Neutrophil (primary cell): ENCODE results near the gene VPS33B.

Source experiments
- H3K27ac ChIP-seq: fragments of 200-600 bp; sonication (generic); 2 replicates; pipeline ENCODE4 v1.5.1; 2016; ENCODE audit warnings: mild to moderate bottlenecking, moderate library complexity
- H3K27me3 ChIP-seq: fragments of 200-600 bp; sonication (generic); 2 replicates; pipeline ENCODE4 v1.6.0; 2016; ENCODE audit warnings: mild to moderate bottlenecking
- H3K36me3 ChIP-seq: fragments of 200-600 bp; sonication (generic); 2 replicates; pipeline ENCODE4 v1.5.1; 2017
- H3K4me1 ChIP-seq, 2 experiments: fragments of 200-600 bp in 1 of 2; sonication (generic) in 1 of 2; 1 replicate in 1 of 2; 2 replicates in 1 of 2; pipeline versions ENCODE4 v1.5.1 to v1.6.1; 2013 to 2016; ENCODE audit warnings: low read depth in 1 of 2, low read length in 1 of 2, mild to moderate bottlenecking in 1 of 2, moderate library complexity in 1 of 2; ENCODE audit not compliant: control insufficient read depth in 1 of 2, insufficient read depth in 1 of 2
- H3K4me3 ChIP-seq, 2 experiments: fragments of 200-600 bp in 1 of 2; sonication (generic) in 1 of 2; 1 replicate in 1 of 2; 2 replicates in 1 of 2; pipeline ENCODE4 v1.5.1; 2013 to 2016; ENCODE audit warnings: low read depth in 1 of 2, low read length in 1 of 2, mild to moderate bottlenecking in 1 of 2, moderate library complexity in 1 of 2
- H3K9me3 ChIP-seq: fragments of 200-600 bp; sonication (generic); 2 replicates; pipeline ENCODE4 v1.5.1; 2016
- CTCF ChIP-seq: fragments of 200-600 bp; sonication (generic); IDR thresholded peaks from 2 replicates; pipeline ENCODE4 v1.5.1; 2016; ENCODE audit warnings: antibody characterized with exemption

The VPS33B gene

GRCh38 chr15:91031796-91032195, 9.4 kb upstream of the VPS33B start:
- Histone ChIP-seq H3K4me3 (no peak overlapping the region), H3K4me1 (peaks cover 0 to 5% of the 10 kb centered on the region in 2 experiments), H3K27me3 (no peaks in the 10 kb centered on the region), H3K27ac (no peak overlapping the region), H3K9me3 (no peaks in the 10 kb centered on the region), H3K36me3 (no peaks in the 10 kb centered on the region)
- no peak for TF ChIP-seq CTCF

- H3K27me3 ChIP-seq = no peaks in the 10 kb centered on the region
- no peaks in the 10 kb centered on the region for H3K9me3 ChIP-seq
- H3K27ac ChIP-seq = no peak overlapping the region
- no peak overlapping the region for H3K4me3 ChIP-seq
- H3K4me1 ChIP-seq = peaks cover 0 to 3% of the 10 kb centered on the region in 2 experiments
- H3K36me3 ChIP-seq = no peaks in the 10 kb centered on the region
- TF ChIP-seq CTCF = no peak
Measured at GRCh38 chr15:91027677-91028076, 5.3 kb upstream of the VPS33B start.

GRCh38 chr15:91023720-91024119, 1.3 kb upstream of the VPS33B start:
- no peak overlapping the region for H3K4me3 ChIP-seq

GRCh38 chr15:91022832-91023129, 387 bp upstream of the VPS33B start:
- Histone ChIP-seq H3K9me3 (no peaks in the 10 kb centered on the region), H3K27me3 (no peaks in the 10 kb centered on the region), H3K4me1 (peaks cover 16 to 17% of the 10 kb centered on the region in 2 experiments), H3K4me3 (peak overlapping the region; percentile 84 to 98), H3K36me3 (no peaks in the 10 kb centered on the region), H3K27ac (peak overlapping the region; percentile 71)
- TF ChIP-seq CTCF = no peak

More at GRCh38 chr15:91023720-91024119, 1.3 kb upstream of the VPS33B start:
- TF ChIP-seq CTCF = no peak
- H3K4me1 ChIP-seq = peaks cover 16 to 17% of the 10 kb centered on the region in 2 experiments
- H3K36me3 ChIP-seq = no peaks in the 10 kb centered on the region
- H3K9me3 ChIP-seq = no peaks in the 10 kb centered on the region
- no peaks in the 10 kb centered on the region for H3K27me3 ChIP-seq
- no peak overlapping the region for H3K27ac ChIP-seq

GRCh38 chr15:91021516-91022074, 799 bp downstream of the VPS33B start:
- TF ChIP-seq CTCF = no peak
- H3K4me1 ChIP-seq = peaks cover 16 to 17% of the 10 kb centered on the region in 2 experiments
- no peaks in the 10 kb centered on the region for H3K27me3 ChIP-seq
- H3K4me3 ChIP-seq = peak overlapping the region; percentile 84 to 98
- no peaks in the 10 kb centered on the region for H3K9me3 ChIP-seq
- peaks cover 5% of the 10 kb centered on the region for H3K36me3 ChIP-seq
- peak overlapping the region; percentile 71 for H3K27ac ChIP-seq

DNA sequence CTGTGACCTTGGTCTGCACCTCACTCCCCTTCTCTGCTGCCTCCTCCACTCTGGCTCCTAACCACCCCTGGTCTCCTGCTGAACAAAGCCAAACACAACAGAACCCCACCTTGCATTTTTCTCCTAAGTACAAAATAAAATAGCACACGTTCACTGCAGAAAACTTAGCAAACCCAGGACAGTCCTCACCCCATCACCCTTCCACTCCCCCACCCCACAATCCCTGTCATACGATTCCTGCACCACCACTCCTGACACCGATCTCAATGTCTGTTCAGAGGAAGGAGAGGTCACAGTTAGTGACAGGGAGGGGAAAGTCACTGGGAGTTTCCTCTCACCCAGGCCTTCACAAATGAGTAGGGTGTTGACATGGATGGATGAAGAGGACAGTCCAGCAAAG, 4.2 kb downstream of the VPS33B start:
- TF ChIP-seq CTCF = no peak
- Histone ChIP-seq H3K4me3 (no peak overlapping the region), H3K27me3 (no peaks in the 10 kb centered on the region), H3K36me3 (peaks cover 33% of the 10 kb centered on the region), H3K4me1 (peaks cover 16 to 17% of the 10 kb centered on the region in 2 experiments), H3K9me3 (no peaks in the 10 kb centered on the region), H3K27ac (no peak overlapping the region)
